Stimulated activated CD4-positive, alpha-beta T cell treated with anti-CD3 and anti-CD28 coated beads, Interleukin-1b, Interleukin-23, amount 100 ng/mL, for 1 hour (primary cell): ENCODE results near the gene MRPS18B.
A peak's percentile ranks its signal among the peaks of the same experiment; 100 is the strongest.

Source experiments
- DNase-seq, 2 donors: peaks; one replicate each; pipeline ENCODE4 v3.0.0-alpha.2; 2020; ENCODE audit warnings: low read depth in 2 of 2

The MRPS18B gene

GRCh38 chr6:30617565-30618269 is at the start of gene MRPS18B:
MRPS18B (plus strand) TSS chr6:30617840; CDS start chr6:30617866, 26 bp downstream.
- DNase-seq: peak; percentile 85 to 96

GRCh38 chr6:30568245-30568644 is 49.4 kb upstream of the MRPS18B start:
- peak in 1 of 2 donors; percentile 21 for DNase-seq

GRCh38 chr6:30570263-30570662 is 47.4 kb upstream of the MRPS18B start:
- DNase-seq: no peak

- peak in 1 of 2 donors; percentile 15 for DNase-seq
Observed at GRCh38 chr6:30570740-30571074, 46.9 kb upstream of the MRPS18B start.

- peak; percentile 98 to 99 for DNase-seq
Observed at GRCh38 chr6:30571075-30571761, 46.4 kb upstream of the MRPS18B start, which contains the start of gene ABCF1. ABCF1 (plus strand) TSS chr6:30571442; CDS start chr6:30571488, 46 bp downstream.

GRCh38 chr6:30571762-30572082 is 45.9 kb upstream of the MRPS18B start:
- no peak for DNase-seq

DNA sequence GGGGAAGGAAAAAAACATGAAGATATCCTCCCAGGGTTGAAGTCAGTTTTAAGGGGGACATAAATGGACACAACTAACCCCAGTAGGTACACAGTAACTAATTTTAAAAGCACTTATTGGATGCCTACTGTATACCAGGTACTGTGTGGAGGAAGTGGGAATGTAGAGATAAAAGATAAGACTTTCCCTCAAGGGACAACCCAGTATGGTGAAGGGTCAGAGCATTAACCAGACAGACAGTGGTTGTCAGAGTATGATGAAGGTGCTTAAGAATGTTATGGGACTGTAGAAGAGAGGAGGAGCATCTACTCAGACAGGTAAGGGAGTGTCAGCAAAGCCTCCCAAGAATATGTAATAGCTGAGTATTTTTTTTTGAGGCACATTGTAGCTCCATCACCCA is 45.5 kb upstream of the MRPS18B start:
- DNase-seq: no peak

DNA sequence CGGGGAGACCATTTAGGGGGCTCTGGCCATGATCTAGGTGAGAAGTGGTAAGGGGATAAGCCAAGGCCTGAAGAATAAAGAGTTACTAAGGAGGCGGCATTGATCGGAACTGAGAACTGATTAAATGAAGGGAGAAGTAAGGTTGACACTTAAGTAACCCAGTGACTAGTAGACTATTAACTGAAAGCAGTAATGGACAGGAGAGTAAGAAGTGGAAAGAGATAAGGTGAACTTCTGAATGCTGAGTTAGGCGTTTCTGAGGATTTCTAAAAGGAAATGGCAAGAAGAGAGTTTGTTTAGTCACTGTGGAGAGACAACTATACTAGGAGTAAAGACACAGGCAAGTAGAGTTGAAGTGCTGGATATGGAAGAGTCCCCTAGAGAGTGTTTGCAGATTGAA is 44.5 kb upstream of the MRPS18B start:
- DNase-seq: no peak

- DNase-seq: no peak
Observed at GRCh38 chr6:30578051-30578450, 39.6 kb upstream of the MRPS18B start.

- DNase-seq: no peak
Observed at GRCh38 chr6:30583921-30584320, 33.7 kb upstream of the MRPS18B start.

DNA sequence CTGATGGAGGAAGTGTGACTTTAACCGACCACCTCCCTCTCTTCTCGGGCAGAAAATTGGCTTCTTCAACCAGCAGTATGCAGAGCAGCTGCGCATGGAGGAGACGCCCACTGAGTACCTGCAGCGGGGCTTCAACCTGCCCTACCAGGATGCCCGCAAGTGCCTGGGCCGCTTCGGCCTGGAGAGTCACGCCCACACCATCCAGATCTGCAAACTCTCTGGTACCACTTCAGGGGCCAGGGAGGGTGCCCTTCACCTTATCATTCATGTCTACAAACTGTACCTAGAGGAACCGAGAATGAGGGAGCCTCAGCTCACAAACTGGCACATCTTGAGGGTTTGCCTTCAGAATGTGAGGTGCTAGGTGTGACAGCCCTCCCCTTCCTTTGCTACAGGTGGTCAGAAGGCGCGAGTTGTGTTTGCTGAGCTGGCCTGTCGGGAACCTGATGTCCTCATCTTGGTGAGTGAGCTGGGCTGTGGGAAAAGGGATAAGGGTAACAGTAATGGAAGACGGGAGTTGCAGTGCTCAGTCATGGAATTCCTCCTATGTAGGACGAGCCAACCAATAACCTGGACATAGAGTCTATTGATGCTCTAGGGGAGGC is 27.8 kb upstream of the MRPS18B start:
- no peak for DNase-seq

DNA sequence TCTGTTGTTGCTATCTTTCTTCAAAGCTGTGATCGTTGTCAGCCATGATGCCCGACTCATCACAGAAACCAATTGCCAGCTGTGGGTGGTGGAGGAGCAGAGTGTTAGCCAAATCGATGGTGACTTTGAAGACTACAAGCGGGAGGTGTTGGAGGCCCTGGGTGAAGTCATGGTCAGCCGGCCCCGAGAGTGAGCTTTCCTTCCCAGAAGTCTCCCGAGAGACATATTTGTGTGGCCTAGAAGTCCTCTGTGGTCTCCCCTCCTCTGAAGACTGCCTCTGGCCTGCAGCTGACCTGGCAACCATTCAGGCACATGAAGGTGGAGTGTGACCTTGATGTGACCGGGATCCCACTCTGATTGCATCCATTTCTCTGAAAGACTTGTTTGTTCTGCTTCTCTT is 27.1 kb upstream of the MRPS18B start:
- no peak for DNase-seq

- no peak for DNase-seq
Observed at GRCh38 chr6:30591008-30591407, 26.6 kb upstream of the MRPS18B start.

- DNase-seq: no peak
Observed at GRCh38 chr6:30592287-30592686, 25.4 kb upstream of the MRPS18B start.

- DNase-seq: peak; percentile 47 to 68
Observed at GRCh38 chr6:30597315-30598144, 20.1 kb upstream of the MRPS18B start.

DNA sequence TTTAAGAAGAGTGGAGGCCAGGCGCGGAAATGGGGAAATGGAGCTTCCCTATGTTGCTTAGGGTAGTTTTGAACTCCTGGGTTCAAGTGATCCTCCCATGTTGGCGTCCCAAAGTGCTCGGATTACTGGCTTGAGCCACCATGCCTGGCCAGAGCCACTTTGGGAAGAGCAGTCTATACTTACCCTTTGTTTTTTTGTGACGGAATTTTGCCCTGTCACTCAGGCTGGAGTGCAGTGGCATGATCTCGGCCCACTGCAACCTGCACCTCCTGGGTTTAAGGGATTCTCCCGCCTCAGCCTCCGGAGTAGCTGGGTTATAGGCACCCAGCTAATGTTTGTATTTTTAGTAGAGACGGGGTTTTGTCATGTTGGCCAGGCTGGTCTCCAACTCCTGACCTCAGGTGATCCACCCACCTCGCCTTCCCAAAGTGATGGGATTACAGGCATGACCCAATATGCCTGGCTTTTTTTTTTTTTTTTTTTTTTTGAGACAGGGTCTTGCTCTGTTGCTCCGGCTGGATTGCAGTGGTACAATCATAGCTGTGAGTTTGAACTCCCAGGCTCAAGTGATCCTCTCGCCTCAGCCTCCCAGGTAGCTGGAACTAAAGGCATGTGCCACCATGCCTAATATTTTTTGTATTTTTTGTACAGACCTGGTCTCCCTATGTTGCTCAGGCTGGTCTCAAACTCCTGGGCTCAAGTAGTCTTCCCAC is 18.6 kb upstream of the MRPS18B start:
- DNase-seq: no peak

DNA sequence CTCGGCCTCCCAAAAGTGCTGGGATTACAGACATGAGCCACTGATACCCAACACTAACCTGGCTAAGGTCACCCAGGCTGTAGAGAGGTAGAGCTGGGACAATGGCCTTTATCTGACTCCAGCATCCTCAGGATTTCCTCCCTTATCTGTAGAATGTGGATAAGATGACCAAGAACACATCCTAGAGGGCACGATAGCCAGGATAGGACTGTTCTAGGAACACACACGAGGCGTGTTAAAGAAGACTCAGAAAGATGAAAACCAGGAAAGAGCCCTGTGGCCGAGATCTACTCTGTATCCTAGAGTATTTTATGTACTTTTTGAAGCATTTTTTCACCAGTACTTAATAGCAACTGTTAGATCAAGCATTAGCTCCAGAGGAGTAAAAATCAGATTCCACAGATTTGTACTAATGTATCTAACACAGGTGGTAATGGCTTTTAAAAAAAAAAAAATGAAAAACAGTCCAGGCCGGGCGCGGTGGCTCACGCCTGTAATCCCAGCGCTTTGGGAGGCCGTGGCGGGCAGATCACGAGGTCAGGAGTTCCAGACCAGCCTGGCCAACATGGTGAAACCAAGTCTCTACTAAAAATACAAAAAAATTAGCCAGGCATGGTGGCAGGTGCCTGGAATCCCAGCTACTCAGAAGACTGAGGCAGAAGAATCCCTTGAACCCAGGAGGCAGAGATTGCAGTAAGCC is 17.9 kb upstream of the MRPS18B start:
- DNase-seq: no peak

- no peak for DNase-seq
Observed at GRCh38 chr6:30600451-30600961, 17.1 kb upstream of the MRPS18B start.

DNA sequence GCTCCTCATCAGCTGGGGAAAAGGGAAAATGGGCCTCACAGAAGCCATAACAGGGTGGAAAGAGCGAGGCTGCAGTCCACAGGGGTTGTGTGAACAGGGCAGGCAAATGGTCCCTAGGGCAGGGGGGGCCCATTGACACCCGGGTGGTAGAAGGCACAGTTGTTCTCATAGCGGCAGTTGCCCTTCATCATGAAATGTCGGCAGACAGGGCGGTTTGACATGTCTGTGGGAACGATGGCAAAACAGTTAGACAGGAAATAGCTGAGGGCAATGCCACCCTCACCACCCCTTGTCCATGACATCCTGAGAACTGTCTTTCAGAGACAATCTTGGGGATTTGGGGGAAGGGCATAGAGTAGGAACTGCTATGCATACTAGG is 16.2 kb upstream of the MRPS18B start:
- no peak for DNase-seq

DNA sequence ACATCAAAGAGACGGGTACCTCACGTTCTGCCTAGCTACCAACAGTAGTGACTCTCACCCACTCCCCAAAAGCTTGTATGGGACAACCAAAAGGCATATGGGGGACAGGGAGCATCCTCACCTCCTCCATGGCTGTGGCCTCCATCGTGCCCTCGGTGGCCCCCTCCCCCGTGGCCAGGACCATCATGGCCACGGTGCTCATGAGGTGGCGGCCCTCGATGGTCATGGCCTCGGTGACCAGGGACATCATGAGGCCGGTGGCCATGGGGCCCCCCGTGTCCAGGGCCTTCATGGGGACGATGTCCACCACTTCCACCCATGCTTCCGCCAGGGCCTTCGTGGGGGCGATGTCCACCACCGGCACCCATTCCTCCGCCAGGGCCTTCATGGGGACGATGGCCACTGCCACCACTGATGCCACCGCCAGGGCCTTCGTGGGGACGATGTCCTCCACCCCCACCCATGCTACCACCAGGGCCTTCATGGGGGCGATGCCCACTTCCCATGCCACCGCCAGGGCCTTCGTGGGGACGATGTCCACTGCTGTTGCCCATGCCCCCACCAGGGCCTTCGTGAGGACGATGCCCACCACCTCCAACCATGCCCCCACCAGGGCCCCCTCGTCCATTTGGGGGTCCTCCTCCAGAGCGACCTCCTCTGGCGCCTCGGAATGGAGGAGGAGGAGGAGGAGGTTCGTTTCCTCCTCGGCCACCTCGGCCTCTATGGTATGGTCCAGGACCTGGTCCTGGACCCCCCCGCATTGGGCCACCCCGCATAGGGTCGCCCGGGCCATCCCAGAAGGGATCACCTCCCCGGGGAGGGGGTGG is 15.6 kb upstream of the MRPS18B start:
- DNase-seq: no peak
